ENCODE data around the gene MUTYH.
"Not testable (repeated sequence)": the region's sequence is repeated elsewhere in the genome, so short reads cannot be mapped to it uniquely, and the experiment has no call there.

Gene MUTYH

DNA sequence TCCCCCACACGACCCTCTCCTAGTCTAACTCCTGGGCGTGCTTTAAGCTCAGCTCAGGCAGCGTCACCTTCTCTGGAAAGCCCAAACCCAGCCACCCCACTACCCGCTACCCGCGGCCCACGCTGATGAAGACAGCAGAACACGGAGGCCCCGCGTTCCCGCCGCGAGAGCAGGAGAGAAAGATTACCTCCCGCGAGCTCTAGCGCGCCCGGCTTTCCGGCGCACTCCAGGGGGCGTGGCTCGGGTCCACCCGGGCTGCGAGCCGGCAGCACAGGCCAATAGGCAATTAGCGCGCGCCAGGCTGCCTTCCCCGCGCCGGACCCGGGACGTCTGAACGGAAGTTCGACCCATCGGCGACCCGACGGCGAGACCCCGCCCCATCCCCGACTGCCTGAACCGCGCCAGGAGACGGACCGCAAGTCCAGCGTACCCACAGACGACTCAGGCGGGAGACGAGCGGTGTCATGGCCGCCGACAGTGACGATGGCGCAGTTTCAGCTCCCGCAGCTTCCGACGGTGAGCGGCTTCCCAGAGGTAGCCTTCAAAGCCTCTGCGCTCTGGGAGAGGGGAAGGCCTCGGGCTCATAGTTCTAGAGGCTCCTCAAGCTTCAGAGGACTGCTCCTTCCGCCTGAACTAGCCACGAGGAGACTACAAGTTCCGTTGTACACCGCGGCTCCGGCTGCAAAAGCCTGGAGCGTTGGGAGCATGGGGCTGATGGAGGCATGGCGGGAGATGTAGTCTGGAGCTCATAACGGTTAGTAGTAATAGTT is at the start of gene MUTYH, which contains the start of gene TOE1:
TSS of gene MUTYH (minus strand) at position 652 of the 770 bp plus-strand sequence. CDS start 5,935 bp downstream, outside the sequence.
TSS of gene TOE1 (plus strand) at position 382 of the 770 bp plus-strand sequence. CDS start at position 465, 83 bp downstream.
- DNase-seq: peak; percentile 96

DNA sequence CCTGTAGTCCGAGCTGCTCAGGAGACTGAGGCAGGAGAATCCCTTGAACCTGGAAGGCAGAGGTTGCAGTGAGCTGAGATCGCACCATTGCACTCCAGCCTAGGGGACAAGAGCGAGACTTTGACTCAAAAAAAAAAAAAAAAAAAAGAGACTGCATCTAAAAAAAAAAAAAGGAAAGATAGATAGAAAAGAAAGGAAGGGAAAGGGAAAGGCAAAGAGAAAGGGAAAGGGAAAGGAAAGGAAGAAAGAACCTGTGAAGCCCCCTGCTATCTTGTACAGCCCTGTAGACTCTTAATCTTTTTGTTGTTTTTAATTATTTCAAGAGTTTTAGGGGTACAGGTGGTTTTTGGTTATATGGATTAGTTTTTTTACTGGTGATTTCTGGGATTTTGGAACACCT is 46.0 kb upstream of the MUTYH start:
- DNase-seq: no peak

DNA sequence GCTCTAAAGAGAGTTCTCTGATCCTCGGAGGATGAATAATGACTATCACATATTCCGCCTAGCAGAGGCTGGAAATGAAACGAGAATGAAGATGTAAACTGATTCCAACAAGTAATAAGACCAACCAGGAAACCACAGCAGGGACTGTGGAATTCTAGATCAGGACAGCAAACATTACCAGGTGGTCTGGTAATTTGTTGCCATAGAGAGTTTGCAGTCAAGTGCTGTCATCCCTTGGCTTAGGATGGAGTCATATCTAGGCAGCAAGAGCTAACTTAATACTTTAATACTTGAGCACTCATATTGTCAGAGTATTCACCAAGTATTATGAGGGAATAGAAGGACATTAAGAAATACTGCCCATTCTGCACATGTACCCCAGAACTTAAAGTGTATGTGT is 45.1 kb upstream of the MUTYH start:
- DNase-seq: no peak

DNA sequence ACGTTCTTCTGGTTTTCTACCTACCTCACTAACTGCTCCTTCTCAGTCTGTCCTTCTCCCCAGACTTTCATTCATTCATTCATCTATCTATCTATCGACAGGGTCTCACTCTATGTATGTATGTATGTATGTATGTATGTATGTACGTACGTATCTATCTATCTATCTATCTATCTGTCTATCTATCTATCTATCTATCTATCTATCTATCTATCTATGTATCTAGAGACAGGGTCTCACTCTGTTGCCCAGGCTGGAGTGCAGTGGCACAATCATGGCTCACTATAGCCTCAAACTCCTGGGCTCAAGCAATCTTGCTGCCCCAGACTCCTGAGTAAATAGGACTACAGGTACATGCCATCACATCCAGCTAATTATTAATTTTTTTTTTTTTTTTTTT is 44.0 kb upstream of the MUTYH start:
- DNase-seq: not testable (repeated sequence)

DNA sequence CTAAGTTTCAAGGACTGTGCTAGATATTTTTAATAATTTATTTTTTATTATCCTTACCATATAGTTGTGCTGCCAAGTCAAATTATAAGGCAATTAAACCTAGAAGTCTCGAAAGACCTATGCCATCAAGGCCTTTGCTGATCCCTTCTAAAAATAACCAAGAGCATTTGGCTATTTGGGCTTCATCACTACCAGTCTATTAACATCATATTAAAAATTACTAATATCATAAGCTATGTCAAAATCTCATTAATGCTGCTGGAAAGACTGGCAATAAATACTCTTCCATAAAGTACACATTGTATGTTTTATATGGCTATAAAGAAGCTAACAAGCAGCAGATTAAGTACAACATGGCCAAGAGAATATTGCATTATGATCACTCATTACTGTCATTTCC is 43.0 kb upstream of the MUTYH start:
- no peak for DNase-seq

DNA sequence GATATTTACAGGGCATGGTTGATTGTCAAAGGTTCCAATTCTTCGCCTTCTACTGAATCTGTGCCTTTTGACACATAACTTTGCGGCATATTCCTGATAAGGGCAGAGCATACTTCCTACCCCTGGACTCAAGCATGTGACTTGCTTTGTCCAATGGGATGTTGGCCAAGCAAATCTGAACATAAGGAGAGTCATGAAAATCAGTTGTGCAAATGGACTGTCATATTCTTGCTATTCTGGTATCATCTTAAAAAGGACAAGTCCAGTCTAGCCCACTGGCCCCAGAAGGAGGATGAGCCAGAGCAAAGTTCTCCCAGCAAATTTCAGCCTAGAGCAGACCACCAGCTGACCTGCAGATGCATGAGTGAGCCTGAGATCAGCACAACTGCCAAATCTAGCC is 41.0 kb upstream of the MUTYH start:
- DNase-seq: no peak

DNA sequence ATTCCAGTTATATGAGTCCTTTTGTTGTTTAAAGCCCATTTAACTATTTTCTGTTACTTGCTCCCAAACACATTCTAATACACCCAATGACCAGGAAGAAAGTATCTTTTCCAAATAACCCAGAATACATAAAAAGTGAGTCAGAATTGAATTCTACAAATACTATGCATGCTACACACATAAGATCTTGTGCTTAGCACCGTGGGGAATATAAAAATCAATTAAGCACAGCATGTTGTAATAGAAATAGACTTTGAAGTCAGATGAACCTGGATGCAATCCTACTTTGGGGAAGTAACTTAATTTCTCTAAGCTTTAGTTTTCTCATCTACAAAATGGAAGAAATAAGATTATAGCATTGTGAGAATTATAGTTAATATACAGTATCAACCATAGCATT is 40.5 kb upstream of the MUTYH start:
- no peak for DNase-seq

DNA sequence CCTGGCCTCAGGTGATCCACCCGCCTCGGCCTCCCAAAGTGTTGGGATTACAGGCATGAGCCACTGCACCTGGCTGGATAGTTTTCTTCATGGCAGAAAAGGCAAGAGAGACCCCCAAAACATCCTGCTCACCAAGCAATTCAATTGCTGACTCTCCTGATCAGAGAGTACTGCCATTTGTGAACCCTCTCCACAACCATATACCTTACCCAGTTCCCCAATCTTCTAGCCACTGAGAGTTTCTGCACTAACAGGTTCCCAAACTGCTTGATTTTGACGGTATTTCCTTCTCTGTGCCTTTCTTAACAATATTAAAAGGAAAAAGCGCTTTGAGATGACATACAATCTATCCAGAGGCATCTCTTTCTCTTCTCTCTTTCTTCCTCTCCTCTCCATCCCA is 39.9 kb upstream of the MUTYH start:
- no peak for DNase-seq

DNA sequence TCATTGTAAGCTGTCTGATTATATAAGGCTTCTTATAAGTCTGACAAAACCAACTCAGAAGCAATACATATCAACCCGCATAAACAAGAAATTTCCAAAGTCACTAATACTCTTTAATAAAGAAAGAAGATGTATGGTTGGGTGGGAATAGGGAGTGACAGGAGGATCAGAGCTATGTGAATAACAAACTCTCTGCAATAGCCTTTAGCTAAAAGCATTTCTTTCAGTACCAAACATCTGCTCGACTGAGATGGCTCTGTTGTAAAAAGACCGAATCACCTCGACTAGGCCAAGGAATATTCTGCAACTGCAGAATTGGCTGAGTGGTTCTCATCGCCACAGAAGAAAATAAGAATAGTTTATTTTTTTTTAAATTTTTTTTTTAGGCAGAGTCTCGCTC is 39.3 kb upstream of the MUTYH start:
- DNase-seq: no peak

DNA sequence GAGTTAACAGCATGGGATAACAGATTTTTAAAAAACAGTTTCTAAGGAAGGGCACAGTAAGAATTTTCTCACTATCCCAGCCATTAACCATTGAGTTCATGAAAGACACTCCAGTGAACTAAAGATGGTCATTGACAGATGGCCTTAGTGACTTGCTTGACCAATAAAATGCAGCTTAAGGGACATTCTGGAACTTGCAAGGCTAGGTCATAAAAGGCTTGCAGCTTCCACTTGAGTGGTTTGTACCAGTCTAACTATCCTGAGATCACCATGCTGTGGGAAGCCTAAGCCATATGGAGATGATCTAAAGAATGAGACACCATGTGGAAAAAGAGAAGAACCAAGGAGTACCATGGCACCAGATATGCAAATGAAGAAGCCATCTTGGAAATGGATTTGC is 37.9 kb upstream of the MUTYH start:
- DNase-seq: no peak

DNA sequence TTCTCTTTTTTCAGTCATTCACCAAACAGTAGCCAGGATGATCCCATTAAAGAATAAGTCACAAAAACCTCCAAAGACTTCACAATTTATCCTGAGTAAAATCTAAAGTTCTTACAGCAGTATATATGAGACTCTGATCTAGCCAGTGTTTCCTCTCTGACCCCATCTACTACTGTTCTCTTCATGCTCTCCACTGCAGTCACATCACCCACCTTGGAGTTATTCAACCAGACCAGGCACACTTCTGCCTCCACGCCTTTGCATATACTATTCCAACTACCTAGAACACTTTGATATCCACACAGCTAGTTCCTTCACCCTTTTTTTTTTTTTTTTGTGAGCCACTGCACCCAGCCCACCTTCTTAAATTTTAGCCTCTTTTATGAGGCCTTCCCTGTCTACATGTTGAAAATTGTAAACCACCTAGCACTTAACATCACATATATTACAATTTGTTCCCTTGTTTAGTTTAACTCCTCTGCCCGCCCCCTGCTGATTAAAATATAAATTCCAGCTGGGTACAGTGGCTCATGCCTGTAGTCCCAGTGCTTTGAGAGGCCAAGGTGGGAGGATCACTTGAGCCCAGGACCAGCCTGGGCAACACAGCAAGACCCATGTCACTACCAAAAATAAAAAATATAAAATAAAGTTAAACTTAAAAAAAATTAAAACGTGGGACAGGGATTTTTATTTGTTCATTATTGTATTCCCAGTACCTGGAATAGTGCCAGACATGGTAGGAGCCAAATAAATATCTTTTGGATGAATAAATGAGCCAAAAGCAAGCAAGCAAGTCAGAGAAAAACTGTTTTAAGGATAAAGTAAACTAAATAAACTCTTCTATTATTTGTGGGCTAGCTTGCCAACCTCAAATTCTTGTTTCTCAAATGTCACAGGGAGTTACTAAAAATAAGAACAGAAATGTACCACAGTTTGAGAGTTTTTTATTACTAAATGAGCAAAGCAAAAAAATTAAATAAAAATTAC is 35.2 kb upstream of the MUTYH start:
- DNase-seq: no peak

DNA sequence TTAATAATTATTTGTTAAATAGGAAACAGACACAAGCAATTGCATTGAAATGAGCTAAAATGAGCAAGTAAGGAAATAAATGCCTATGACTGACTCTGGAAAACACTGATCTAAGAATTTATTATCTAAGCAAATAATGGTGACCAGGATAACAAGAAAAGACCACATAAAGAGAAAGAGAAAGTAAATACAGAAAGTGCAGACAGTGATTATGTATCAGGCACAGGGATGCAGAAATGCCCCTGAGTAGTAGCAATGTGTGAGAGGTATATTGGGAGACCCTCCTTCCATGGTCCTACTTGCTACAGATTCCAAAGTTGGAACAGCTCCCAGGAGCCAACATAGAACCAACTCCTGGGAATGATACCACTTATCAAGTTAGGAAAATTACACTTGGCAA is 33.3 kb upstream of the MUTYH start:
- DNase-seq: no peak

DNA sequence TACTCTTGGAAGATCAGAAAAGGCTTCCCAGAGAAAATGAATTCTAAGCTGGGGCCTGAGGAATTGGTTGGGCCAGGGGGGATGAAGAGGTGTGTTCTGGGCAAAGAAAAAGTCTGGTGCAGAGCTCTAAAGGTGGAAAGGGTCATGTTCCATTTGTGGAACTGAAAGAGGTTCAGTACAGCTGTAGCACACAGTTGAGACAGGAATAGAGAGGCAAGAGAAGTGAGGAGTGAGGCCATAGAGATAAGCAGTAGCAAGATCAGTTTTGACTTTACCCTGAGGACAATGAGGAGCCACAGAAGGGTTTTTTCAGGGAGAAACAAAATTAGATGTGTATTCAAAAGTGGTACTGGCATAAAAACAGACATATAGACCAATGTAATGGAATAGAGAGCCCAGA is 30.3 kb upstream of the MUTYH start:
- no peak for DNase-seq

DNA sequence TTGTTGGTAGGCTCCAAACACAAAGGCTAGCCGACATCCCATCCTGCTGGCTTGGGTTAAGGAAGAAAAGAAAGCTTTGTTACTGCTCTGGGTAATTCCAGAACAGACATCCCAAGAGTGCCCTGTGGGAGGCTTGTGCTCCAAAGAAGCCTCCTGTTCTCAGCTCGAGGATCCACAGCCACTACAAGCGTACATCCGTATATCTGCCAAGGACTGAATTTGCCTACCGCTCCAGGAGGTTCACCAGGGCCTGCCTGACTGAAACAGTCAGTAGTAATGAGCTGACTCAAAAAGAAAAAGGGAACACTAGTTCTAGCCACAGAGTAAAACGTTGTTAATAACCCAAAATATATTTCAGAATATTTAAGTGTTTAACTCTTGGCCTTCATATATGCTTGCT is 24.8 kb upstream of the MUTYH start:
- no peak for DNase-seq

DNA sequence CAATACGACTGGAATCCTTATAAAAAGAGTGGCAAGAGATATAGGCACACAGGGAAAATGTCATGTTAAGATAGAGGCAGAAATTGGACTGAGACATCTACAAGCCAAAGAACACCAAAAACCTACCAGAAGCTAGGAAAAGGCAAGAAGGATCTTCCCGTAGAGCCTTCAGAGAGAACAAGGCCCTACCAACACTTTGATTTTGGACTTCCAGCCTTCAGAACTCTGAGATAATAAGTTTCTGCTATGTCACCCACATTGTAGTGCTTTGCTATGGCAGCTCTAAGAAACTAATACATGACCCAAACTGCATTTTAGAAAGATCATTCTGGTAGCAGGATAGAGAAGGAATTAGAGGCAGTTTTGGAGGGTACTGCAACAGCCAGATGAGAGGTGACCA is 24.1 kb upstream of the MUTYH start:
- DNase-seq: no peak

DNA sequence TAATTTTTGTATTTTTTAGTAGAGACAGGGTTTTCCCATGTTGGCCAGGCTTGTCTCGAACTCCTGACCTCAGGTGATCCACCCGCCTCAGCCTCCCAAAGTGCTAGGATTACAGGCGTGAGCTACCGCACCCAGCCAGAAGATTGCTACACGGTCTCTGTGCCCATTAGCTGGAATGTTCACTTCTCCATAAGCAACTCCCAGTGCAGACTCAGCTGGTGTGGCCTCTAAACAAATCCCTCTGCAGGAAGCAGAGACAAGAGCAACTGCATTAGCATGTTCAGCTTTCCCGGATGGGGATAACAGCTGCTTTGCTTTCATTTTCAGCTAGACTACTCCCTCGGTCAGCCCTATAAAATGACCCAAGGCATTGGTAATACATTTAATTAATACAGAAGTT is 20.7 kb upstream of the MUTYH start:
- not testable (repeated sequence) for DNase-seq

DNA sequence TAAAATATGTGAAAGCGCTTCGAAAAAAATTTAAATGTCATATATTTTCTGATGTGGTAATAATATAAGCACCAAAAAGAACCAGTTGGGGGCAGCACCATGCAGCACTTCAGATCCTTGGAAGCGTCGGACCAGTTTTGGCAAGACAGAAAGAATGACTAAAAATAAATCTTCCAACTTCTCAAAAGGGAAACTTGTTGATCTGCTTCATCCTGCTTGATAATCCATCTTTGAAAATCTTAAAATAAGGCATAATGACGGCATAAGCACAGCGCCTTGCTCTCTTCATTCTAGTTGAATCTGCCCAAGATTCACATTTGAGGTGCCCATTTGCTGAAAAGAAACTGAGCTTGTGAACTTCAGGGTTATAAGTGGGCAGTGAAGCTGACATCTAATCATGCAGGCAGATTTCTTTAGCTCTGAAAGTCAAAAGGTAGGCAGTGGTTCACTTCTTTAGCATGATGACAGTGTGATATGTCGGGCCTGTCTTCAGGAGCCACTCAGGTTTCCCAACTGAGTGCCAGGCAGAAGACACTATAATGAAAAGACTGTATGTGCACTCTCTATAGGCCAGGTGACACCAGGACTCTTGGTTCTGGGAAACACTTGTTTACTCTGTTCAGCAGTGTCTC is 19.8 kb upstream of the MUTYH start:
- no peak for DNase-seq

DNA sequence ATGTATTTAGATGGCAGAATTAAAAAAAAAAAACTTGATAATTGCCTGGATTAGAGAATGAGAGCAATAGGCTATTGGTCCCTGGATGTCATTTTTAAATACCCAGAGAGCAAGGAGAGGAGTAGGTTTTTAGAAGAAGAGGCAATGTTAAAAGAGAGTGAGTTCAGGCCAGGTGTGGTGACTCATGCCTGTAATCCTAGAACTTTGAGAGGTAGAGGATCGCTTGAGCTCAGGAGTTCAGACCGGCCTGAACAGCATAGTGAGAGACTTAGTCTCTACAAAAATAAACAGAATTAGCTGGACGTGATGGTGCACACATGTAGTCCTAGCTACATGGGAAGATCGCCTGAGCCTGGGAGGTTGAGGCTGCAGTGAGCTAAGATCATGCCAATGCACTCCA is 15.9 kb upstream of the MUTYH start:
- no peak for DNase-seq

DNA sequence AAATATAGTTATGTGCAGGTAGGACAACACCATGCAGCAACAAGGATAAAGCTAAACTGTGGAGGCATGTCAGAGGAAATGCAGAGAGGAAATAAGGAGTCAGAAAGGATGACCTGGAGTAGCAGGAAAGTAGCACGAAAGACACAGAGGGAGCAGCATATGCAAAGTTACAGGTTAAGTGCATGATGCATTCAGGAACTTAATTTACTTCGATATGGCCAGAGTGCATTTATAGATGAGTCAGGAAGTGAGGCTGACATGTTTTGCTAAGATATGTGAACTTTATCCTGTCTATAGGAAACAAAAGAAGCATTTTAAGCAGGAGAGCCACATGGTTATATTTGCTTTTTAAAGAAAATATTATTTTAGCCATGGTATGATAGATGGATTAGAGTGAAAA is 15.4 kb upstream of the MUTYH start:
- no peak for DNase-seq

DNA sequence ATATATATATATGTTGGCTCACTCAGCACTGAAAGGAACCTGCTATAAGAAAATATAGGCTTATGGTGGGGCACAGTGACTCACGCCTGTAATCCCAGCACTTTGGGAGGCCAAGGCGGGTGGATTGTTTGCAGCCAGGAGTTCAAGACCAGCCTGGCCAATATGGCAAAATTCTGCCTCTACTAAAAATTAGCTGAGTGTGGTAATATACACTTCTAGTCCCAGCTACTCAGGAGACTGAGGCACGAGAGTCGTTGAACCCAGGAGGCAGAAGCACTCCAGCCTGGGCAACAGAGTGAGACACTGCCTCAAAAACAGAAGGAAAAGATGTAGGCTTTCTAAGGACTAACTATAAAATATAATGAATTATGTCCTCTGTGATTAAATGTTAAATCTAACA is 14.6 kb upstream of the MUTYH start:
- no peak for DNase-seq

DNA sequence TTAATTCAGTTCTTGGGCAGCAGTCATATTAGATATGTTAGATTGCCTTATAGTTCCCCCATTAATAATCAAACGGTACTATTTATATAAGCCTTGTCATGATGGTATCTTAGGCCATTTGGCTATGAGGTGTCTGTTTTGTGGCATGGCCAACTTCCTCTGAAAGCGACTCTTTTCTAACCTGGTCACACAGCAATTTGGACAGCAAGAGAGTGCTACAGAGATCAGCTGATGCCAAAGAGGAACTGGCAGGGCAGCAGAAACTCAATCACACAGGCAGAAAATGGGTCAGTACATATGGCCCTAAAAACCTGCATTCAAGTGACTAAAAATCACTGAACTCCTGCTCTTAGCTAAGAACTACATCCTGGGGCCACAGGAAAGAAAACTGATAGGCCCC is 13.4 kb upstream of the MUTYH start:
- DNase-seq: no peak

DNA sequence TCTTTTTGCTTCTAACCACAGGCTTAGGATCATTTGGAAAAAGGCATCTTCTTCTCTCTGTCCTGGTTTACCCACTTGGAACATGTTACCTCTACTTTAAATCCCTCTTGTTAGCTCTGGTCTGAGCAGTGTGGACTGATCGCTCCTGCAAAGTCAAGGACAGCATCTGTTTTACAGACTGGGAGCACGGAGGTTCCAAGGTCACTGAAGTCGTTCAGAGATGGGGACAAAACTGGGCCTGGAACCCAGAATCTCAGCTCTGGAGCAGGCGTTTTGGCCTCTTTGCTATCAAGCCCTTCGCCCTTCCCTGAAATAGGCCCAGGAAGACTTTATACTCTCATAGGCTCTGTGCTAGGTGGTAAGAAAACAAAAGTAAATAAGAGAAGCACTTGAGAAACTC is 11.3 kb upstream of the MUTYH start:
- no peak for DNase-seq

DNA sequence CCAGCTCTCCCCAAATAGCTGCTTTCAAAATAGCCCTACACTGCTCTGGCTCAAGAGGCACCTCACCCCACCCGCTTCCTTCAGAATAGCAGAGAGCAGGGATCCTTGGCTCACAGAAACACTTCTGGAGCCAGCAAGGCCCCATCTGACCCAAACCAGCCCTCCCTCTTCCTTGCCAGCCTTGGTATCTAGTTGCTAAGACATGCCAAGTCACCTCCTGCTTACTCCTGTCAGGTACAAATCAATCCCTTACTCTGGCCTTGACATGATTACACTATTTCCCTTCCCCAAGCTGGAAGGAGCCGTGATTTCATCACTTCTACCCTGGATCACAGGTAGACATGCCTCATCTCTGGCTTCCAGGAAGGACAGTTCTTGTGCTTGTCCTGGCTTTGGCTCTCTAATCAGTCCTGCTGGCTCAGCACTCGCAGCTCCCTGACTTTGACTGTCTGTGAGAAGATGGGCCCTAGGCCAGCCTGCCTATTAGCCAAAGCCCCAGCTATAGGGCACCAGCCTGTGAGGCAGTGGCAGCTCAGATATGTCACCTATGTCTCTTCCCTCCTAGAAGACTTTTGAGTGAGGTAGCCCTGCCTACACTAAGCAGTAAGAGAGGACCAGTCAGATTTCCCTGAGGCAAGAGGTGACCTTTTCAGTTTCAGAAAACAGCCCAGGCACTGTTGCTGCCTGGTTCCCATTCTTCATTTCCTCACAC is 8.9 kb upstream of the MUTYH start:
- no peak for DNase-seq
